ENCODE results near the gene RAB17.

RAB17 gene

DNA sequence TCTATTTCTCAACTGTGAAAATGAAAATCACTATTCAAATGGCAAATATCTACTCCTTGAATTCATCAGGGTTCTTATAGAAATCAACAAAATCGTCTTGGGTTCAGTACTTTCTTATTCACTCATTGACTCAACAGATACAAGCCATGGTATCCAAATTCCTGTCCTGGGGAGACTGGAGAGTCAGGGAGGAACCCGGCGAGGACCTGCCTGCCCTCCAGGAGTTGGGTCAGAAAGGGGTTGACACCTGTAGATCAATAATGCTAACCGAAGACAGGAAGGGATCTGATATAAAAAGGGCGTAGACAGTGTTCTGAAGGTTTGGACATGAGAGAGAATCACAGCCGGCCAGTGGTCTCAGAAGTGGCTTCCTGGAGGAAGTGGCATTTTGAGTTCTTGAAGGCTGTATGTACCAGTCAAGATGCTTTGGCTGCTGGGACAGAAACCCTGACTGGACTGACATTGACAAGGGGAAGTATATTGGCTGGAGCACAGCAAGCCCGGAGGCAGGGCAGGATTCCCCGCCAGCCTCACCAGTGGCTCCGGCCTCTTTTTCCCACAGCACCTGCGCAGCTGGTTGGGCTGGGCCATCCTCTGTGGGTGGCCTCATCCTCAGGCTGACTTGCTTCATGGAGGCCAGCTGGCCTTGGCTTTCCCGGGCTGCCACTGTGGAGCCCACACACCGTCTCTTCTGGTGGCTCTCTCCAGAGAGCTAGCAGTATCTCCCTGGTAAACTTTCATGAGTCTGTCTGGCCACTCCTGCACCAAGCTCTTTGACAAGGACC, 39.9 kb upstream of the RAB17 start:
- H3K36me3 ChIP-seq (ENCODE audit: insufficient read depth, low read length) = no peaks in the 10 kb centered on the region
- H2AFZ ChIP-seq (ENCODE audit: low read length) = no peak overlapping the region
- TF ChIP-seq, protein P1, sequence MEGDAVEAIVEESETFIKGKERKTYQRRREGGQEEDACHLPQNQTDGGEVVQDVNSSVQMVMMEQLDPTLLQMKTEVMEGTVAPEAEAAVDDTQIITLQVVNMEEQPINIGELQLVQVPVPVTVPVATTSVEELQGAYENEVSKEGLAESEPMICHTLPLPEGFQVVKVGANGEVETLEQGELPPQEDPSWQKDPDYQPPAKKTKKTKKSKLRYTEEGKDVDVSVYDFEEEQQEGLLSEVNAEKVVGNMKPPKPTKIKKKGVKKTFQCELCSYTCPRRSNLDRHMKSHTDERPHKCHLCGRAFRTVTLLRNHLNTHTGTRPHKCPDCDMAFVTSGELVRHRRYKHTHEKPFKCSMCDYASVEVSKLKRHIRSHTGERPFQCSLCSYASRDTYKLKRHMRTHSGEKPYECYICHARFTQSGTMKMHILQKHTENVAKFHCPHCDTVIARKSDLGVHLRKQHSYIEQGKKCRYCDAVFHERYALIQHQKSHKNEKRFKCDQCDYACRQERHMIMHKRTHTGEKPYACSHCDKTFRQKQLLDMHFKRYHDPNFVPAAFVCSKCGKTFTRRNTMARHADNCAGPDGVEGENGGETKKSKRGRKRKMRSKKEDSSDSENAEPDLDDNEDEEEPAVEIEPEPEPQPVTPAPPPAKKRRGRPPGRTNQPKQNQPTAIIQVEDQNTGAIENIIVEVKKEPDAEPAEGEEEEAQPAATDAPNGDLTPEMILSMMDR (conservative IDR thresholded peaks at IDR 0.05; ENCODE audit: low read length) = no peak
- TF ChIP-seq EZH2phosphoT487 (IDR thresholded peaks at IDR 0.05; ENCODE audit: borderline replicate concordance) = no peak

DNA sequence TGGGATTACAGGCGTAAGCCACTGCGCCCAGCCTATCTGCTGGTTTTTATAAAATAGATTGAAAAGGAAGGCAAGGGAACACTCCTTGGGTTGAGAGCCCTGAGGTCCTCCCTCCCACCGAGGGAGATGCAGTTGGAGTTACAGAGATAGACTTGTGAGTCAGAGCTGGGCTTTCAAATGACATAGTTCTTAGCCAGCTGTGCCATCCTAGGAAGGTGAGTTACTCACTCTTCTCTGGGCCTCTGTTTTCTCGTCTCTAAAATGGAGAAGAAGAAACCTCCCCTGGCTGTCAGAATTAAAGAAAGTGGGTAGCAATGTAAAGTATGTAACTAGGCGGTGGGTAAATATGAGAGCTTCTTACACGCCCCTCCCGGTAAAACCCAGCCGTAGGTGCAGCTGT, 39.2 kb upstream of the RAB17 start:
- H3K4me1 ChIP-seq (ENCODE audit: insufficient read depth, low read length, poor library complexity, severe bottlenecking) = no peaks in the 10 kb centered on the region
- TF ChIP-seq EZH2phosphoT487 (IDR thresholded peaks at IDR 0.05; ENCODE audit: borderline replicate concordance) = no peak
- TF ChIP-seq, protein P1 (conservative IDR thresholded peaks at IDR 0.05; ENCODE audit: low read length) = no peak
- no peaks in the 10 kb centered on the region for H3K9me3 ChIP-seq (ENCODE audit: insufficient read depth, low read depth, low read length)
- no peak overlapping the region for H3K4me3 ChIP-seq (ENCODE audit: low read length, poor library complexity, severe bottlenecking)
- no peak overlapping the region for H3K9ac ChIP-seq (ENCODE audit: low read depth, low read length, poor library complexity, severe bottlenecking)
- no peak overlapping the region for H3K4me2 ChIP-seq (ENCODE audit: low read depth, low read length, poor library complexity, severe bottlenecking)
- H3K27me3 ChIP-seq (ENCODE audit: insufficient read depth, low read length, poor library complexity, severe bottlenecking) = no peaks in the 10 kb centered on the region
- H3F3A ChIP-seq (ENCODE audit: low read depth) = no peaks in the 10 kb centered on the region
- no peaks in the 10 kb centered on the region for H3K36me3 ChIP-seq (ENCODE audit: insufficient read depth, low read length)
- no peaks in the 10 kb centered on the region for H4K20me1 ChIP-seq (ENCODE audit: insufficient read depth, low read length, poor library complexity, severe bottlenecking)
- no peaks in the 10 kb centered on the region for H3K9me2 ChIP-seq (replicated peaks; ENCODE audit: low read depth, low read length)
- H2AFZ ChIP-seq (ENCODE audit: low read length) = no peak overlapping the region
- H3K79me2 ChIP-seq (ENCODE audit: insufficient read depth, low read length) = no peaks in the 10 kb centered on the region

More for the DNA sequence above, 39.9 kb upstream of the RAB17 start:
- Histone ChIP-seq H3K4me1 (ENCODE audit: insufficient read depth, low read length, poor library complexity, severe bottlenecking) (no peaks in the 10 kb centered on the region), H3K9ac (ENCODE audit: low read depth, low read length, poor library complexity, severe bottlenecking) (no peak overlapping the region), H4K20me1 (ENCODE audit: insufficient read depth, low read length, poor library complexity, severe bottlenecking) (no peaks in the 10 kb centered on the region), H3K9me2 (replicated peaks; ENCODE audit: low read depth, low read length) (no peaks in the 10 kb centered on the region), H3K79me2 (ENCODE audit: insufficient read depth, low read length) (no peaks in the 10 kb centered on the region), H3F3A (ENCODE audit: low read depth) (no peaks in the 10 kb centered on the region), H3K27me3 (ENCODE audit: insufficient read depth, low read length, poor library complexity, severe bottlenecking) (no peaks in the 10 kb centered on the region), H3K9me3 (ENCODE audit: insufficient read depth, low read depth, low read length) (no peaks in the 10 kb centered on the region), H3K4me3 (ENCODE audit: low read length, poor library complexity, severe bottlenecking) (no peak overlapping the region), H3K4me2 (ENCODE audit: low read depth, low read length, poor library complexity, severe bottlenecking) (no peak overlapping the region)

- Histone ChIP-seq H3K9me3 (ENCODE audit: insufficient read depth, low read depth, low read length) (no peaks in the 10 kb centered on the region), H3K27me3 (ENCODE audit: insufficient read depth, low read length, poor library complexity, severe bottlenecking) (no peaks in the 10 kb centered on the region), H3K4me1 (ENCODE audit: insufficient read depth, low read length, poor library complexity, severe bottlenecking) (no peaks in the 10 kb centered on the region), H3K4me2 (ENCODE audit: low read depth, low read length, poor library complexity, severe bottlenecking) (no peak overlapping the region), H3K4me3 (ENCODE audit: low read length, poor library complexity, severe bottlenecking) (no peak overlapping the region), H3K79me2 (ENCODE audit: insufficient read depth, low read length) (no peaks in the 10 kb centered on the region), H4K20me1 (ENCODE audit: insufficient read depth, low read length, poor library complexity, severe bottlenecking) (no peaks in the 10 kb centered on the region), H3K36me3 (ENCODE audit: insufficient read depth, low read length) (no peaks in the 10 kb centered on the region), H2AFZ (ENCODE audit: low read length) (no peak overlapping the region), H3K9me2 (replicated peaks; ENCODE audit: low read depth, low read length) (no peaks in the 10 kb centered on the region), H3F3A (ENCODE audit: low read depth) (no peaks in the 10 kb centered on the region), H3K9ac (ENCODE audit: low read depth, low read length, poor library complexity, severe bottlenecking) (no peak overlapping the region)
- TF ChIP-seq EZH2phosphoT487 (IDR thresholded peaks at IDR 0.05; ENCODE audit: borderline replicate concordance) = no peak
- TF ChIP-seq, protein P1 (conservative IDR thresholded peaks at IDR 0.05; ENCODE audit: low read length) = no peak
These were observed 38.6 kb upstream of the RAB17 start for GRCh38 chr2:237629188-237629534.
